Mucosa of descending colon (tissue), 3 donors: Measurements from ENCODE around the gene STK32B. TPM values are rescaled to one million over a fixed set of nuclear protein-coding genes. Genes with fewer than 3 reads are reported as not detected.

Experiments used
- ATAC-seq: fragments of 200-7000 bp; cut with Tn5 transposase; one replicate; pipeline ENCODE4 v1.9.1; 2020; ENCODE audit warnings: mild to moderate bottlenecking, moderate library complexity
- DNase-seq, 3 donors: peaks; one replicate each; pipeline ENCODE4 v3.0.0-alpha.2; 2020
- H3K36me3 ChIP-seq: fragments of 200-600 bp; one replicate; pipeline ENCODE4 v1.8.0; 2021; ENCODE audit warnings: low read depth, mild to moderate bottlenecking
- H3K4me1 ChIP-seq: fragments of 200-600 bp; one replicate; pipeline ENCODE4 v1.8.0; 2021; ENCODE audit warnings: low read depth, mild to moderate bottlenecking
- H3K4me3 ChIP-seq: fragments of 200-600 bp; one replicate; pipeline ENCODE4 v1.8.0; 2021; ENCODE audit warnings: mild to moderate bottlenecking
- H3K9me3 ChIP-seq: fragments of 200-600 bp; one replicate; pipeline ENCODE4 v1.8.0; 2021; ENCODE audit warnings: mild to moderate bottlenecking
- CTCF ChIP-seq: fragments of 200-600 bp; IDR thresholded peaks from one replicate; pipeline ENCODE4 v1.8.0; 2022; ENCODE audit warnings: antibody characterized with exemption, mild to moderate bottlenecking
- intact Hi-C, 2 donors: fragments of 100-400 bp; cut with DNase I in 1 of 2; cut with micrococcal nuclease in 1 of 2; formaldehyde crosslinking; loops; one replicate each; pipeline versions ENCODE4 v1.11.0 to v1.11.1; 2022; cut with DNase I, micrococcal nuclease
- total RNA-seq, 3 donors: library from RNA; stranded (reverse); fragmentation: NEBNext Ultra II Directional in 2 of 3; extraction: Animal tissue kit (Norgen Biotek cat#: 25700) in 2 of 3; gene quantifications; one replicate each; pipeline versions ENCODE4 v1.2.1 to v1.2.4, GENCODE V29; 2021 to 2023
- donor health status: DM: no; HTN: no; CAD: no; lungs with moderate emphysema.
- donor health status: DM: no; HTN: no; CAD: no.
- donor health status: DM: no; HTN: yes; CAD: no.

The STK32B gene
- total RNA-seq, 3 donors from 2014 or later: 0.67 to 2.2 (median 1.1) TPM

- no peaks in the 10 kb centered on the region for H3K4me1 ChIP-seq
- ATAC-seq: no peak
- H3K9me3 ChIP-seq: peaks cover 17% of the 10 kb centered on the region
- TF ChIP-seq CTCF: no peak
- no peaks in the 10 kb centered on the region for H3K36me3 ChIP-seq
- intact Hi-C loops: no loop called here
- no peak overlapping the region for H3K4me3 ChIP-seq
- DNase-seq: no peak
Observed at GRCh38 chr4:5403746-5404497, 352.6 kb downstream of the STK32B start.

DNA sequence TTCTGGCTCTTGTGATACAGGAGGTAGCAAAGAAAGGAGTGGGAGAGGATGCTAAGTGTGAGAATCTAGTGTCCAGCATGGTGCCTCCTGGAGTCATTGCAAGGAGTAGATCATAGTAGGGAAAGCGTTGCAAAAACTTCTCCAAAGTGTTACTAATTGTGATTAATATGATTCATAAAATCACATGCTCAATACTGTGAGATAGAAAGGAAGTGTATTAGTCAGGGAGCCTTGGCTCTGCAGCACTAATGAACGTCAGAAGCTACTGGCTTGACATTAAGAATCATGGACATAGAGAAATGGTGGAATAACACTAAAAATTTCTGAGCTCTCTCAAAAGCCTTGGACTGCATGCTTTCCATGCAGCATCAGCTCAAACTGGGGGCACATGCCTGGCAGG lies 358.0 kb downstream of the STK32B start:
- Histone ChIP-seq H3K4me1 (no peaks in the 10 kb centered on the region), H3K36me3 (no peaks in the 10 kb centered on the region), H3K4me3 (no peak overlapping the region), H3K9me3 (peaks cover 17% of the 10 kb centered on the region)
- TF ChIP-seq CTCF: no peak
- intact Hi-C loops: no loop called here
- ATAC-seq (no peak), DNase-seq (no peak)

- no peak for TF ChIP-seq CTCF
- intact Hi-C loops: no loop called here
- no peaks in the 10 kb centered on the region for H3K36me3 ChIP-seq
- H3K4me1 ChIP-seq: no peaks in the 10 kb centered on the region
- H3K4me3 ChIP-seq: no peak overlapping the region
- peaks cover 14% of the 10 kb centered on the region for H3K9me3 ChIP-seq
- DNase-seq (no peak), ATAC-seq (no peak)
Observed at GRCh38 chr4:5409972-5410618, 358.8 kb downstream of the STK32B start.

- no peak for TF ChIP-seq CTCF
- Histone ChIP-seq H3K4me1 (no peaks in the 10 kb centered on the region), H3K9me3 (no peaks in the 10 kb centered on the region), H3K36me3 (no peaks in the 10 kb centered on the region), H3K4me3 (no peak overlapping the region)
- ATAC-seq (no peak), DNase-seq (no peak)
- intact Hi-C loops: no loop called here
Observed at GRCh38 chr4:5412296-5412695, 361.0 kb downstream of the STK32B start.

GRCh38 chr4:5412751-5413150 lies 361.5 kb downstream of the STK32B start:
- TF ChIP-seq CTCF: no peak
- Histone ChIP-seq H3K4me3 (no peak overlapping the region), H3K36me3 (no peaks in the 10 kb centered on the region), H3K4me1 (no peaks in the 10 kb centered on the region), H3K9me3 (no peaks in the 10 kb centered on the region)
- DNase-seq (no peak), ATAC-seq (no peak)
- intact Hi-C loops: no loop called here
